KG1 (cell line): ENCODE data around the gene ELMO1.

Experiments used
- DNase-seq: peaks from one replicate; lab custom pipeline; 2025; lab: John Stamatoyannopoulos, UW

Gene ELMO1

GRCh38 chr7:37408291-37409228, 40.1 kb downstream of the ELMO1 start:
- DNase-seq = peak; percentile 31

GRCh38 chr7:37405603-37406122, 43.0 kb downstream of the ELMO1 start:
- no peak for DNase-seq

GRCh38 chr7:37405128-37405527, 43.5 kb downstream of the ELMO1 start:
- no peak for DNase-seq

DNA sequence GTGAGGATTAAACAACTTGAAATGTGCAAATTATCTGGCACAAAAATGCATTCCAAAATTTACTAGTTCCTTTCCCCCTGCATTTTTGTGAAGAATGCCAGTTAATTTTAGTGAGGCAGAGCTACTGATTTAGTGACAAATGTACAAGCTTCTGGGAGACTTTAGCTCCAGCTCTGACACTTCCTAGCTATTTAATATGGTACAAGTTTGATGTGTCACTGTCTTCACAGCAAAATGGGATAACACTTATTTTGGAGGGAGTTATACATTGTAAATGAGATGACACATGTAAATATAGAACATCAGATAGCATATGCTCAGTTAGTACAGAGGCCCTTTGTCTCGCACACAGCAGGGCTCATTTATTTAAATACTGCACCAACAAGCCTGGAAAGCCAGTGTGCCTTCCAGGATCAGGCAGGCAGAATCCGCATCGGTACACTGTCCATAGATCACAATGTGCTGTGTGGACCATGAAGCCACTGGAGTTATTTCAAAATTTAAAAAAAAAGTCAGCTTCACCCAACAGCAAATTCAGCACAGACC, 48.7 kb downstream of the ELMO1 start:
- no peak for DNase-seq

GRCh38 chr7:37398403-37398802, 50.3 kb downstream of the ELMO1 start:
- no peak for DNase-seq

GRCh38 chr7:37395618-37396259, 52.9 kb downstream of the ELMO1 start:
- no peak for DNase-seq

GRCh38 chr7:37394158-37394557, 54.5 kb downstream of the ELMO1 start:
- DNase-seq = no peak

GRCh38 chr7:37393476-37393875, 55.2 kb downstream of the ELMO1 start:
- no peak for DNase-seq

GRCh38 chr7:37392673-37393017, 56.0 kb downstream of the ELMO1 start:
- no peak for DNase-seq

DNA sequence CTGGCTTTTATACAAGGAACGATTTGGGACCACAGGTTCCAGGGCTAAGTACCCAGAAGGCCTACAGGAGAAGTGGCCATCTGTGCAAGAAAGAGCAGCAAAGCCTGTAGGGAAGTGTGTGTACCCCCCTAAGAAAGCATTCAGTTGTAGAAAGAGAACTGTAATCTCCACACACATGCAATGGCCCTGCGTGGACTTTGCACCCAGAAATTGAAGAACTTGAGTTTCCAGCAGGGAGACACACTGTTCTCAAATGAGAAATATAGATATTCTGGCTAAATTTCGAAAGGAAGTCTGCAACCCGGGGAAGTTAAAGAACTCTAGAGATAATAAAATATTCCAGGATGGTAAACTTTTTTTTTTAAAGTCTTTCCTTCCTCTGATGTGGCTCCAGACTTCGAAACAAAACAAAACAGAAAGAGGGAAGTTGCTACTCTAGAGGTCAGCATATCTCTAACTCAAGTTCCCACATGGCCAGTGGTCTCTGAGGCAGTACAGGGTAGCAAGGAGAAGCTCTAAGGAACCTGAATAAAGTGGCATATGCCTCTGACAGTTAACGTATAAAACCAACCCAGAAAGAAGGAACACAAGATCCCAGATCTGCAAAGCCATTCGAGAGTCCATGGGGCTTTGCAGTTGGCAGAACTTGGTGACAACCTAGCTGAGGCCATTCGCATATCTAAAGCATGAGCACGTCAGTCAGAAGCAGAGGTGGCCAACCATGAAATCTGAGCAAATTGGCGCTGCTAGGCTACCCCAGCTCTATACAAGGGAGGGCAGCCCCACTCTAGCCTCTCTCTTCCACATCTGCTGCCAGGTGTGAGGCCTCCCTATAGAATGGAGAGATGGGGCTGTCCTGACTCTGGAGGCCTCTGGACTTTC, 56.6 kb downstream of the ELMO1 start:
- DNase-seq = no peak

DNA sequence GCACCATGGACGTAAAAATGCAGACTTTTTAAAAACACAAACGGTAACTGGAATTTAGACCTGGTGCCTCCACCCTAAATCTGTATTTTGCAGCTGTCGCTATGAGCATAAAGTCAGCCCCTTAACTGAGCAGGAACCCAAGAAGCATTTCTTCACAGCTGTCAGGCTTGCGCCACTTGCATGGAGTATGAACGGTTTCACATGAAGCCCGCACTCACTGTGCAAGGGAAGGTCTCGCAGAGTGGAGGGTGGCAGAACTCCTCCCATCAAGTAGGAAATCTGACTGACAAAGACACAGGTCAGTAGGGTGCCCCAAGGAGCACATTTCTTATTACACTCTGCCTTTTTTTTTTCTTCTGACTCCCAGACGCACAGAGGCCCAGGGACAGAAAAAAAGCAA, 58.5 kb downstream of the ELMO1 start:
- DNase-seq = no peak

- no peak for DNase-seq
Measured at GRCh38 chr7:37388811-37389210, 59.9 kb downstream of the ELMO1 start.

GRCh38 chr7:37385787-37386186, 62.9 kb downstream of the ELMO1 start:
- no peak for DNase-seq

DNA sequence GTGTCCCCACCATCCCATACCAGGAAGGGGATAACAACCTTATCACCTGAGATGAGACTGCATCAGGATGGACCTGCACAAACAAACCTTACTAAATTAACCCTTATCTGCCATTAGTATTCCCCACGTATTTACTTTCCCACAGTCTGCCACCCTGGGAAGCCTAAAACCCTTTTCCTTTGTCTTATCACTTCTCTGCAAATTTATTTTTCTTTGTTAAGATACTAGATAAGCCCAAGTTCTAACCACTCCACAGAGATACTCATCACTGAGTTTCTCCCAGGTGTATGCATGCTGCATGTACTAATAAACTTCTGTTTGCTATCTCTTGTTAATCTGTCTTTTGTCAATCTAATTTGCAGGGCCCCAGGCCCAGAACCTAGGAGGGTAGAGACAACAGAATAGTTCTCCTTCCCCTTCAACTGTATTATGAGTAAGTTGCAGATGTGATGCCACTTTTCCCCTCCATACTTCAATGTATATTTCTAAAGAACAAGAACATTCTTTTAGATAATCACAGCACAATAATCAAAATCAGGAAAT, 66.0 kb downstream of the ELMO1 start:
- no peak for DNase-seq

- no peak for DNase-seq
Measured at GRCh38 chr7:37380831-37381230, 67.8 kb downstream of the ELMO1 start.

- DNase-seq = no peak
Measured at GRCh38 chr7:37379546-37380277, 69.0 kb downstream of the ELMO1 start.

- DNase-seq = no peak
Measured at GRCh38 chr7:37377231-37377630, 71.4 kb downstream of the ELMO1 start.

GRCh38 chr7:37376386-37376785, 72.3 kb downstream of the ELMO1 start:
- no peak for DNase-seq

- DNase-seq = no peak
Measured at GRCh38 chr7:37372750-37373149, 75.9 kb downstream of the ELMO1 start.

DNA sequence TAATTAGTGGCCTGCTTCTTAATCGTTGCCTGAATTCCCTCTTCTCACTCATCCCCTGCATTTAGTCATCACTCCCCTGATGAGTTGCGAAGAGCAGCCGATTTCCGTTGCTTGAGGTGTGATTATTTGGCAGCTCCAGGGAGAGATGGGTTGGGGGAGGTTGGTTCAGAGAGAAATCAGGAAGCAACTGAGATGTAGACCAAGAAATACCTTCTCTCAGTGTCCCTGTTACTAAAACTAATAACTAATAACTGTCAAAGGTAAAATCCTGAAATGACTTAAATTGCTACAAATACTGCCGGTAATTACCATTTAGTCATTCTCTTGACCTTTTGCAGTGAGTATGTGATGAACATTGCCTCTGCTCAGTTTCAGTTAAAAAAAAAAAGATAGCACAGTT, 76.9 kb downstream of the ELMO1 start:
- no peak for DNase-seq

GRCh38 chr7:37369906-37370305, 78.8 kb downstream of the ELMO1 start:
- no peak for DNase-seq
